GM23248 (cell line): Measurements from ENCODE around the gene PLCB3. TPM values are rescaled to one million over a fixed set of nuclear protein-coding genes. Genes with fewer than 3 reads are reported as not detected.

Experiments
- DNase-seq: peaks from one replicate; pipeline ENCODE4 v3.0.0-alpha.2; 2015
- H2AFZ ChIP-seq: fragments of 200-600 bp; sonication (generic); 2 replicates; pipeline ENCODE4 v1.6.1; 2016; ENCODE audit warnings: antibody characterized with exemption
- H3F3A ChIP-seq: fragments of 200-600 bp; sonication (generic); 2 replicates; pipeline ENCODE4 v1.6.1; 2016; ENCODE audit warnings: mild to moderate bottlenecking, antibody characterized with exemption, mixed run types; ENCODE audit not compliant: insufficient read depth
- H3K27ac ChIP-seq: fragments of 200-600 bp; sonication (generic); 2 replicates; pipeline ENCODE4 v1.5.1; 2016; ENCODE audit warnings: mild to moderate bottlenecking
- H3K27me3 ChIP-seq: fragments of 200-600 bp; sonication (generic); replicated peaks from 2 replicates; pipeline ENCODE4 v1.6.1; 2016; ENCODE audit warnings: mild to moderate bottlenecking; ENCODE audit not compliant: insufficient read depth
- H3K36me3 ChIP-seq: fragments of 200-600 bp; sonication (generic); 2 replicates; pipeline ENCODE4 v1.6.1; 2016; ENCODE audit warnings: low read depth, mild to moderate bottlenecking
- H3K4me1 ChIP-seq: fragments of 200-600 bp; sonication (generic); 2 replicates; pipeline ENCODE4 v1.6.1; 2016; ENCODE audit warnings: mild to moderate bottlenecking; ENCODE audit not compliant: insufficient read depth
- H3K4me2 ChIP-seq: fragments of 200-600 bp; sonication (generic); one replicate; pipeline ENCODE4 v1.6.1; 2016; ENCODE audit warnings: mild to moderate bottlenecking; ENCODE audit not compliant: unreplicated experiment
- H3K4me3 ChIP-seq: fragments of 200-600 bp; sonication (generic); 2 replicates; pipeline ENCODE4 v1.5.1; 2016; ENCODE audit warnings: mild to moderate bottlenecking
- H3K79me2 ChIP-seq: fragments of 200-600 bp; sonication (generic); 2 replicates; pipeline ENCODE4 v1.6.1; 2016; ENCODE audit warnings: mild to moderate bottlenecking; ENCODE audit not compliant: insufficient read depth
- H3K9ac ChIP-seq: fragments of 200-600 bp; sonication (generic); 2 replicates; pipeline ENCODE4 v1.6.1; 2016; ENCODE audit warnings: mild to moderate bottlenecking
- H3K9me2 ChIP-seq: fragments of 200-600 bp; sonication (generic); 2 replicates; pipeline ENCODE4 v1.6.1; 2016; ENCODE audit warnings: mixed run types, mild to moderate bottlenecking, moderate library complexity; ENCODE audit not compliant: insufficient read depth
- H3K9me3 ChIP-seq: fragments of 200-600 bp; sonication (generic); one replicate; pipeline ENCODE4 v1.6.1; 2017; ENCODE audit warnings: low read depth
- H4K20me1 ChIP-seq: fragments of 200-600 bp; sonication (generic); 2 replicates; pipeline ENCODE4 v1.6.0; 2016; ENCODE audit not compliant: insufficient read depth
- EZH2 ChIP-seq: fragments of 200-600 bp; sonication (generic); IDR thresholded peaks from 2 replicates; pipeline ENCODE4 v1.6.1; 2018; ENCODE audit warnings: antibody characterized with exemption, mild to moderate bottlenecking; ENCODE audit not compliant: insufficient read depth, poor library complexity, severe bottlenecking
- EZH2phosphoT487 ChIP-seq: fragments of 200-600 bp; sonication (generic); IDR thresholded peaks from 2 replicates; pipeline ENCODE4 v1.6.1; 2018; ENCODE audit warnings: antibody characterized with exemption, moderate library complexity, mild to moderate bottlenecking, low read depth; ENCODE audit not compliant: insufficient read depth
- WGBS, 2 experiments: methylation state at CpG; one replicate each; pipeline ENCODE4 v1.1.6; 2015 to 2017; ENCODE audit warnings: low lambda C conversion rate in 2 of 2, low coverage in 1 of 2; ENCODE audit errors: missing lambda C conversion rate in 2 of 2; 5-methylcytosine and 5-hydroxymethylcytosine counted together
- in situ Hi-C: fragments of 300-500 bp; cut with MboI; formaldehyde crosslinking; loops from 2 replicates; pipeline ENCODE4 v1.15.0; 2020
- polyA plus RNA-seq: library from polyadenylated mRNA; unstranded; fragments of >200 nt; fragmentation: Nextera tagmentation; extraction: Ambion mirVana; gene quantifications from 2 replicates; pipeline ENCODE4 v1.2.1, GENCODE V29; 2016
- total RNA-seq: library from RNA; depleted of rRNA; stranded (reverse); fragments of >200 nt; shearing (Covaris generic); gene quantifications from 2 replicates; pipeline ENCODE4 v1.2.3, GENCODE V29; 2014

PLCB3 gene
- total and polyA plus RNA-seq, 2 experiments from 2014 or later = 6.5 to 32.7 TPM

DNA sequence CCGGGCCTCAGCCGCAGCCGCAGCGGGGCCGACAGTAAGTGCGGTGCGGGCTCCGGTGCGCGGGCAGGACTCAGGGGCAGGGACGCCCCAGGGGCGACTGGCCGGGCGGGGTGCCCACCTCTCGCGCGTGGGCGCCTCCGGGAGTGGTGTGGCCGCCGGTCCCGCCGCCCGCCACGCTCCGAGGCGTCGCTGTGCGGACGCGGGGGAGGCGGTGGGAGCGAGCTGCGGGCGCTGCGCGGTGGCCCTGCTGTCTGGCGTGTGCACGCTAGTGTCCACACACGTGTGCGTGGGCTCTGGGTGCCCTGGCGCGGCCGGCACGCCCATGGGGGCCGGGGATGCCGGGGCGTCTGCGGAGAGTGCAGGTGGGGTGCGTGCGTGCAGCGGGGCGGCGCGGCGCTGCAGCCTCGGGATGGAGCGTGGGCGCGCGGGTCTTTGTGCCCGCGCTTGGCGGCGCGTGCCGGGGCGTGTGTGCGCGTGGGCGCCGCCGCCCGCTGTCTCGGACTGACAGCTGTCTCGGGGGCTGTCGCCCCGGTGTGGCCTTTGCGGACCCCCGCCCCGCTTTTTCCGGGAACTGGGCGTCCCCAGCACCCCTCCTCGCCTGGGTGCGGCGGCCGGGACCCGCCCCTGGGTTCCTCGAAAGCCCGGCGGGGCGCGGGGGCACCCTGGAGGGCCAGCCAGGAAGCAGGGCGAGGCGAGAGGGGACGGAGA is 40.6 kb downstream of the PLCB3 start:
- Histone ChIP-seq H3K4me2 (peak overlapping the region; percentile 45), H3K9me3 (no peaks in the 10 kb centered on the region), H3K9me2 (no peaks in the 10 kb centered on the region), H3K36me3 (no peaks in the 10 kb centered on the region), H3K4me1 (0 out of 2 replicates have a peak, but pooled peaks cover 2% of the 10 kb centered on the region), H3K79me2 (0 out of 2 replicates have a peak, but pooled peaks cover 6% of the 10 kb centered on the region), H3K4me3 (peak overlapping the region; percentile 58), H3F3A (no peaks in the 10 kb centered on the region), H2AFZ (no peak overlapping the region), H4K20me1 (no peaks in the 10 kb centered on the region), H3K27ac (no peak overlapping the region), H3K27me3 (peaks cover 20% of the 10 kb centered on the region), H3K9ac (no peak overlapping the region)
- TF ChIP-seq EZH2 = peak; percentile 87
- no peak; the same call in 1 of the 2 replicates for TF ChIP-seq EZH2phosphoT487
- in situ Hi-C loops = no loop called here
- DNase-seq = peak; percentile 42
- 1 to 3% methylated on average over 51 to 54 of the region's 96 CpGs for WGBS, 2 experiments

DNA sequence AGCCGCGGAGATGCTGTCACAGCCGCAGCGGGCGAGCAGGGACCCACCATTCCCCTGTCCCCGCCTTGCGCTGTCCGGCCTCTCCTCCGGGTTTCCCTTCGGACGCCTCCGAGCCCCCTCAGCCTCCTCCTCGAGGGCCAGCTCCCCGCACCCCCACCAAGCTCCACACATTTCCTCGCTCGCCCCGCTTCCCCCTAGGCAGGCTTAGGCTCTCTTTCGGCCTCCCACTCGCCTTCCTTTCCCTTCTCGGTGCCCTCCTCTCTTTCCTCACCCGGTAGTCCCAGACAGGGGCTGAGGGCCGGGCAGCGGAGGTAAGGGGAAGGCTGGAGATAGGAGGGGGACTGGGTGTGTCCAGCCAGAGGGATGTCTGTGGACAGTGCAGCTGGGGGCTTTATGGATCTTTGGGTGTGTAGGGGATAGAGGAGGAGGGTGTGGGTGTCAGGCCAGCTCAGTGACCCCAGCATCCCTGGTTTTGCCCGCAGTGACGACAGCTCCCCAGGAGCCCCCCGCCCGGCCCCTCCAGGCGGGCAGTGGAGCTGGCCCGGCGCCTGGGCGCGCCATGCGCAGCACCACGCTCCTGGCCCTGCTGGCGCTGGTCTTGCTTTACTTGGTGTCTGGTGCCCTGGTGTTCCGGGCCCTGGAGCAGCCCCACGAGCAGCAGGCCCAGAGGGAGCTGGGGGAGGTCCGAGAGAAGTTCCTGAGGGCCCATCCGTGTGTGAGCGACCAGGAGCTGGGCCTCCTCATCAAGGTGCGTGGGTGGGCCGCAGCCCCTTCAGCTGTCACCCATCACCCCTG is 41.3 kb downstream of the PLCB3 start:
- Histone ChIP-seq H3K9me2 (no peaks in the 10 kb centered on the region), H4K20me1 (no peaks in the 10 kb centered on the region), H3K9me3 (no peaks in the 10 kb centered on the region), H3K4me1 (0 out of 2 replicates have a peak, but pooled peaks cover 2% of the 10 kb centered on the region), H3K27ac (no peak overlapping the region), H2AFZ (no peak overlapping the region), H3K4me3 (peak overlapping the region; percentile 58), H3F3A (no peaks in the 10 kb centered on the region), H3K36me3 (no peaks in the 10 kb centered on the region), H3K79me2 (no peaks in the 10 kb centered on the region), H3K9ac (no peak overlapping the region), H3K4me2 (peak overlapping the region; percentile 45), H3K27me3 (peaks cover 20% of the 10 kb centered on the region)
- in situ Hi-C loops = no loop called here
- no peak for DNase-seq
- no peak for TF ChIP-seq EZH2phosphoT487
- peak; percentile 81 for TF ChIP-seq EZH2
- WGBS, 2 experiments = 51 to 64% methylated on average over 14 to 35 of the region's 42 CpGs

DNA sequence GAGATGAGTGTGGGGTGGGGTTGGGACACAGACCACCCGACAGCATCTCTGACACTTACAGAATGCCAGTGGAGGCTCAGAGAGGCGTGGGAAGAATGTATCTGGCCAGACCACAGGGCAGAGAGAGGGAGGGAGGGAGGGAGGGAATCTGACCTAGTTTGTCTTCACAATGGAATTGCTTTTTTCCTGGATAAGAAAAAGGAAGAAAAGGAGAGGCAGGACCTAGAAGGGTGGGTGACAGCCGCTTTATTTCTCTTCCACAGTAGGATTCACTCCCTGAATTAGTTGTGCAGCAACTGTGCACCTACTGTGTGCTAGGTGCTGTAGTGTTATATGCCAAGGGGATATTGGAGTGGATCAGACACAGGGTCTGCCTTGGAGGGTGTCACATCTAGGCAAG is 43.4 kb downstream of the PLCB3 start:
- Histone ChIP-seq H2AFZ (no peak overlapping the region), H3F3A (no peaks in the 10 kb centered on the region), H3K4me3 (no peak overlapping the region), H3K4me1 (0 out of 2 replicates have a peak, but pooled peaks cover 4% of the 10 kb centered on the region), H3K79me2 (no peaks in the 10 kb centered on the region), H3K9me3 (no peaks in the 10 kb centered on the region), H4K20me1 (no peaks in the 10 kb centered on the region), H3K9me2 (no peaks in the 10 kb centered on the region), H3K4me2 (no peak overlapping the region), H3K27ac (no peak overlapping the region), H3K27me3 (peaks cover 21% of the 10 kb centered on the region), H3K36me3 (no peaks in the 10 kb centered on the region), H3K9ac (no peak overlapping the region)
- TF ChIP-seq EZH2 (no peak), EZH2phosphoT487 (no peak)
- DNase-seq = peak; percentile 62
- in situ Hi-C loops = no loop called here
- WGBS, 2 experiments = 13 to 21% methylated on average over 3 of the region's 3 CpGs

DNA sequence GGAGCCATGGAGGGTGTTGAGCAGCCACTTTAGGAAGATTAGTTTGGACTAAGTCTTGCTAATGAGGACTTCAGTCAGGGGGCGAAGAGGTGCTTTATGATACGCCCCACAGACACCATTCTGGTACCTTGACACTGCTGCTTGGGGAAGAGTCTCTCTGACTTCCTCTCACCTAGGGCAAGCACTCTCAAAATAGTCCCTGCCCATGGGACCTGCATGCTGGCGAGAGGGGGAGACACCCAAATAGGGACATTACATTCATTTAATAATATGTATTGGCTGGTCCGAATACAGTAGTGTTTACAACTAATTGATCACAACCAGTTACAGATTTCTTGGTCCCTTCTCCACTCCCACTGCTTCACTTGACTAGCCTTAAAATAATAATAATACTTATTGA is 44.4 kb downstream of the PLCB3 start:
- in situ Hi-C loops = no loop called here
- 77 to 82% methylated on average over 4 of the region's 4 CpGs for WGBS, 2 experiments
- H2AFZ ChIP-seq = no peak overlapping the region
- peaks cover 8% of the 10 kb centered on the region; the same call in 1 of the 2 replicates for H3K4me1 ChIP-seq
- H3K27ac ChIP-seq = no peak overlapping the region
- no peaks in the 10 kb centered on the region for H3K36me3 ChIP-seq
- H3K27me3 ChIP-seq = peaks cover 24% of the 10 kb centered on the region
- no peak overlapping the region for H3K4me3 ChIP-seq
- H3F3A ChIP-seq = no peaks in the 10 kb centered on the region
- no peak overlapping the region for H3K4me2 ChIP-seq
- H4K20me1 ChIP-seq = no peaks in the 10 kb centered on the region
- no peak for TF ChIP-seq EZH2
- TF ChIP-seq EZH2phosphoT487 = no peak
- no peaks in the 10 kb centered on the region for H3K9me2 ChIP-seq
- H3K9me3 ChIP-seq = no peaks in the 10 kb centered on the region
- H3K79me2 ChIP-seq = no peaks in the 10 kb centered on the region
- no peak for DNase-seq
- no peak overlapping the region for H3K9ac ChIP-seq
